ENCODE data around the gene MACROD2.
A peak's percentile ranks its signal among the peaks of the same experiment; 100 is the strongest.
"Not testable (repeated sequence)": the region's sequence is repeated elsewhere in the genome, so short reads cannot be mapped to it uniquely, and the experiment has no call there.

MACROD2 gene

DNA sequence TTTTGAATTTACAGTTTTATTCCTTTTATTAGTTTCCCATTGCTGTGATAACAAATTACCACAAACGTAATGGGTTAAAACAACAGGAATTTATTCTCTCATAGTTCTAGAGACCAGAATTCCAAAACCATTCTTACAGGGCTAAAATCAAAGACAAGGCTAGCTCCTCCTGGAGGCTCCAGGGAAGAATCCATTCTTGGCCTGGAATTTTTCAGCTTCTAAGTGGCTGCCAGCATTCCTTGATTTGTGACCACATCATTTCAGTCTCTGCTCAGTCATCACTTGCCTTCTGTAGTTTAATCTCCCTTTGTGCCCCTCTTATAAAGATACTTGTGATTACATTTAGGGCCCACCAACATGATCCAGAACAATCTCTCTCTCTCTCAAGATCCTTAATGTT lies 4.0 kb upstream of the MACROD2 start:
- no peak overlapping the region for H3K27ac ChIP-seq
- TF ChIP-seq, protein P1, sequence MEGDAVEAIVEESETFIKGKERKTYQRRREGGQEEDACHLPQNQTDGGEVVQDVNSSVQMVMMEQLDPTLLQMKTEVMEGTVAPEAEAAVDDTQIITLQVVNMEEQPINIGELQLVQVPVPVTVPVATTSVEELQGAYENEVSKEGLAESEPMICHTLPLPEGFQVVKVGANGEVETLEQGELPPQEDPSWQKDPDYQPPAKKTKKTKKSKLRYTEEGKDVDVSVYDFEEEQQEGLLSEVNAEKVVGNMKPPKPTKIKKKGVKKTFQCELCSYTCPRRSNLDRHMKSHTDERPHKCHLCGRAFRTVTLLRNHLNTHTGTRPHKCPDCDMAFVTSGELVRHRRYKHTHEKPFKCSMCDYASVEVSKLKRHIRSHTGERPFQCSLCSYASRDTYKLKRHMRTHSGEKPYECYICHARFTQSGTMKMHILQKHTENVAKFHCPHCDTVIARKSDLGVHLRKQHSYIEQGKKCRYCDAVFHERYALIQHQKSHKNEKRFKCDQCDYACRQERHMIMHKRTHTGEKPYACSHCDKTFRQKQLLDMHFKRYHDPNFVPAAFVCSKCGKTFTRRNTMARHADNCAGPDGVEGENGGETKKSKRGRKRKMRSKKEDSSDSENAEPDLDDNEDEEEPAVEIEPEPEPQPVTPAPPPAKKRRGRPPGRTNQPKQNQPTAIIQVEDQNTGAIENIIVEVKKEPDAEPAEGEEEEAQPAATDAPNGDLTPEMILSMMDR (conservative IDR thresholded peaks at IDR 0.05): no peak

DNA sequence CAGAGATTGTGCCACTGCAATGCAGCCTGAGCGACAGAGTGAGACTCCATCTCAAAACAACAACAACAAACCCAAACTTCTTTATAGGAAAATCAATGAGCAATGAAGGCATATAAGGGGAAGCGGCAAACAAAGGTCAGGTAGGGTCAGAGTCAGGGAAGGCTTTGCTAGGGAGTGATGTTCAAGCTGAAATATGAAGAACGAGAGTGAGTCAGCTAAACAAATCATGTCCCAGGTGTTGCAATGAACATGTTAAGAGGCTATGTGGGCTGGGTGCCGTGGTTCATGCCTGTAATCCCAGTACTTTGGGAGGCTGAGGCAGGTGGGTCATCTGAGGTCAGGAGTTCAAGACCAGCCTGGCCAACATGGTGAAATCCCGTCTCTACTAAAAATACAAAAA lies 3.4 kb upstream of the MACROD2 start:
- H3K27ac ChIP-seq: not testable (repeated sequence)

DNA sequence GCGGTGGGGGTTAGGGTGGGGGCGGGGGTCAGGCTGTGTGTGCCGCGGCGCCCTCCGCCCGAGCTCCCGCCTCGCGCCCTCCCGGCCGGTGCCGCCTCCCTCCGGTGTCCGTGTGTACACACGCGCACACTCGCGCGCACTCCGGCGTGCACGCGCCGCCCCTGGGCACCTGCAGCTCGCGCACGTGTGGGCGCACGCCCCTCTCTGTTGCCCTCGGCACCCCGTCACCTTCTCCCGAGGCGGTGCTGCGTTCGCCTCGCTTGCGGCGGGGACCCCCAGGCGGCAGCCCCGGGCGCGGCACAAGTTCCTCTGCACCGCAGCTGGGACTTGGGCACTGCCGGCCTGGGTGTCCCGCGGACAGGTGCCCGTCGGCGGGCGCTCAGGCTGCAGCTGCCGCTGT lies 525 bp downstream of the MACROD2 start:
- no peak for TF ChIP-seq ZFX (IDR thresholded peaks at IDR 0.05)
- TF ChIP-seq, protein P1 (conservative IDR thresholded peaks at IDR 0.05): no peak
- H3K27ac ChIP-seq: peak overlapping the region; percentile 49

DNA sequence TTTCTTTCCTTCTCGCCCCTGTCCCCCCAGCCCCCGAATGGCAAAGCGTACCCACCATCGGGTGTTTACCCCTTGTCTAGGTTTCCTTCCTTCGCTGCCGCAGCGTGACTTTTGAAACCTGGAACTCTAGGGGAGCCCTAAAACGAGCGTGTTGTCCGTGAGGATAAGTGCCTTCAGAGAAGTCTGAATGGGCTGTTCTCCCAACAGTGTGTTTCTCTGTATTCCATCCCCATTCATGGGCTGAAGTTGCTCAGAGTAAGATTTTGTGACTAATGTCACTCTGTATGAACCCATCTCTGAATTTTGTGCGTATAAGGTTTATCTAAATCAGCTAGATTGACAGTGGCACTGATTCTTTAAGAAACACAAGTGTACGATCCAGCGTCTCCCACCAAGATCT lies 949 bp downstream of the MACROD2 start:
- TF ChIP-seq, protein P1 (conservative IDR thresholded peaks at IDR 0.05): no peak
- no peak for TF ChIP-seq ZFX (IDR thresholded peaks at IDR 0.05)
- H3K27ac ChIP-seq: peak overlapping the region; percentile 49; the same call in 1 of the 2 replicates

DNA sequence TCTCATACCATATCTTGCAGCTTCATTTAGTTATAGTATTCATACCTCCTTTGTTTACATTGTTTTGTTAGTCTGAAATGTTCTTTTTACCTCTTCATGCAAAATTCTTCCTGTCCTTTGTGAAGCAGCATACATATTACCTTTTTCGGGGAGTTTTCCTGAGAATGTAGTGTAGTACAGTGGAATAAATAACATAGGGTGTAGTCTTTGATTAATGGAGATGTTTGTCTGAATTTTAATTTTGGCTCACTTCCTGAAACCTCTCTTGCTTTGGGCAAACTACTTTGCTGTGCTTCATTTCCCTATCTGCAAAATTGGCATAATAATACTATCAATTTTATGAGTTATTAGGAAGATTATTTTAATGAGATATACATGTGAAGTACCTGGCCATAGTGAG lies 5.6 kb downstream of the MACROD2 start:
- H3K27ac ChIP-seq: no peak overlapping the region
- no peak for TF ChIP-seq ZFX (IDR thresholded peaks at IDR 0.05)
- TF ChIP-seq, protein P1 (conservative IDR thresholded peaks at IDR 0.05): no peak

DNA sequence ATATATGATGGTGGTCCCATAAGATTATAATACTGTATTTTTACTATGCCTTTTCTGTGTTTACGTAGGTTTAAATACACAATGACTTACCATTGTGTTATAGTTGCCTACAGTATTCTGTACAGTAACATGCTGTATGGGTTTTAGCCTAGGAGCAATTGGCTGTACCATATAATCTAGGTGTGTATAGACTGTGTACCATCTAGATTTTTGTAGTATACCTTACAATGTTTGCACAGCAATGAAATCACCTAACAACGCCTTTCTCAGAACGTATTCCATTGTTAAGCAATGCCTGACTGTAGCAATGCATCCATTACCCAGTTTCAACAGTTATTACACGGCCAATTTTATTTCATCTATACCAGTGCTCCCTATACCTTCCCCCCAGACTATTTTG lies 10.7 kb downstream of the MACROD2 start:
- TF ChIP-seq, protein P1 (conservative IDR thresholded peaks at IDR 0.05): no peak
- no peak for TF ChIP-seq ZFX (IDR thresholded peaks at IDR 0.05)
- no peak overlapping the region for H3K27ac ChIP-seq

DNA sequence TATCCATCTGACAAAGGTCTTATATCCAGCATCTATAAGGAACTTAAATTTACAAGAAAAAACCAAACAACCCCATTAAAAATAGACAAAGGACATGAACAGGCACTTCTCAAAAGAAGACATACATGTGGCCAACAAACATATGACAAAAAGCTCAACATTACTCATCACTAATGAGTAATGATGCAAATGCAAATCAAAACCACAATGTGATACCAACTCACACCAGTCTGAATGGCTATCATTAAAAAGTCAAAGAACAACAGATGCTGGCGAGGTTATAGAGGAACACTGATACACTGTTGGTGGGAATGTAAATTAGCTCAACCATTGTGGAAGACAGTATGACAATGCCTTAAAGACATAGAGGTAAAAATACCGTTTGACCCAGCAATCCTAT lies 13.9 kb downstream of the MACROD2 start:
- H3K27ac ChIP-seq: no peak overlapping the region
- no peak for TF ChIP-seq ZFX (IDR thresholded peaks at IDR 0.05)
- TF ChIP-seq, protein P1 (conservative IDR thresholded peaks at IDR 0.05): no peak

DNA sequence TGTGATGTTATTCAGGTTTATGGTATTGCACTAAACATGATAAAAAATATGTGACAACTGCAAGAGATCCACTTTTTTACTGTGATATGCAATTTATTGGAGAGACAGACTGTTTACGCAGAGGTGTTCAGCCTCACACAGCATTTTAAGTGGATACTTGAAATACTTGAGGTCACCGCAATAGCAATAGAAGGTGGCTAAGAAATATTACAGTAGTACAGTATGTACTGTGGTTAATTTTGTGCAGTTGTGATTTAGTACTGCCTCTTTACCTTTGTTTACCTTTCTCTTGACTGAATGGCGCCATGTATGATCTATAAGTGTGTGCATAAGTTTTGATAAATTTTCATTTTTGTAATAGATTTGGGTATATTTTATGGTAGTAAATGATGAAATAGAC lies 17.4 kb downstream of the MACROD2 start:
- H3K27ac ChIP-seq: no peak overlapping the region
- TF ChIP-seq, protein P1 (conservative IDR thresholded peaks at IDR 0.05): no peak
- TF ChIP-seq ZFX (IDR thresholded peaks at IDR 0.05): no peak
